Stomach (tissue), 9 donors: ENCODE results near the gene SLC41A3. TPM values are rescaled to one million over a fixed set of nuclear protein-coding genes. Genes with fewer than 3 reads are reported as not detected.
"Not testable (repeated sequence)": the region's sequence is repeated elsewhere in the genome, so short reads cannot be mapped to it uniquely, and the experiment has no call there.

Experiments
- DNase-seq, 2 donors: peaks; one replicate each; pipeline versions ENCODE4 v3.0.0 to v3.0.0-alpha.2; 2013 to 2019
- H3K27ac ChIP-seq, 5 donors: fragments of 200-600 bp in 4 of 5; sonication (generic) in 4 of 5; one replicate each; pipeline ENCODE4 v1.5.1; 2013 to 2019; ENCODE audit warnings: mild to moderate bottlenecking in 1 of 5, moderate library complexity in 1 of 5
- H3K27me3 ChIP-seq, 3 donors: fragments of 200-600 bp; sonication (generic); one replicate each; pipeline ENCODE4 v1.5.1; 2017 to 2019; ENCODE audit warnings: mixed run types in 1 of 3
- H3K36me3 ChIP-seq, 4 donors: fragments of 200-600 bp; sonication (generic); 1 replicate in 3 of 4; 2 replicates in 1 of 4; pipeline ENCODE4 v1.5.1; 2016 to 2019
- H3K4me1 ChIP-seq, 4 donors: fragments of 200-600 bp; sonication (generic); one replicate each; pipeline ENCODE4 v1.5.1; 2016 to 2019
- H3K4me3 ChIP-seq, 4 donors: fragments of 200-600 bp; sonication (generic) in 3 of 4; one replicate each; pipeline ENCODE4 v1.5.1; 2016 to 2019; ENCODE audit warnings: mild to moderate bottlenecking in 1 of 4
- H3K9me3 ChIP-seq, 4 donors: fragments of 200-600 bp; sonication (generic); one replicate each; pipeline ENCODE4 v1.5.1; 2016 to 2019
- CTCF ChIP-seq, 7 experiments: fragments of 450-650 bp in 4 of 7; fragments of 200-600 bp in 3 of 7; sonication (generic) in 3 of 7; IDR thresholded peaks; one replicate each; pipeline ENCODE4 v1.5.1; 2016 to 2019; ENCODE audit warnings: antibody characterized with exemption in 7 of 7, control low read depth in 2 of 7, mild to moderate bottlenecking in 1 of 7
- EP300 ChIP-seq: sonication (generic); formaldehyde crosslinking; IDR thresholded peaks from one replicate; pipeline ENCODE4 v1.6.1; 2017; ENCODE audit warnings: antibody characterized with exemption
- POLR2A ChIP-seq, 4 donors: fragments of 450-650 bp; IDR thresholded peaks; one replicate each; pipeline ENCODE4 v1.6.1; 2016; ENCODE audit warnings: antibody characterized with exemption in 4 of 4, control low read depth in 2 of 4, mild to moderate bottlenecking in 1 of 4, moderate library complexity in 1 of 4
- POLR2AphosphoS5 ChIP-seq, 3 donors: sonication (generic); formaldehyde crosslinking; IDR thresholded peaks; one replicate each; pipeline ENCODE4 v1.6.1; 2016; ENCODE audit warnings: antibody characterized with exemption in 3 of 3
- WGBS, 5 donors: extraction: QIAGEN DNeasy Blood & Tissue Kit in 3 of 5; methylation state at CpG; one replicate each; pipeline versions ENCODE4 v1.1.5 to v1.1.7; 2013 to 2018; 5-methylcytosine and 5-hydroxymethylcytosine counted together
- intact Hi-C: fragments of 100-400 bp; cut with DNase I; formaldehyde crosslinking; loops from one replicate; pipeline ENCODE4 v1.15.1; 2023; ENCODE audit warnings: low total_unique reads
- polyA plus RNA-seq, 3 donors: library from polyadenylated mRNA; stranded (reverse); fragments of 200-250 nt; gene quantifications; one replicate each; pipeline ENCODE4 v1.2.3, GENCODE V29; 2013
- total RNA-seq, 5 donors: library from RNA; depleted of rRNA; stranded (reverse); fragments of >200 nt; gene quantifications; one replicate each; pipeline versions ENCODE4 v1.1.0 to v1.2.3, GENCODE V29; 2014 to 2016
- donor health status: healthy with polysubstance abuse.
- donor health status: Bipolar disorder and iron deficiency.
- donor health status: healthy.

Gene SLC41A3
- total and polyA plus RNA-seq, 8 donors = 15.4 to 81.7 (median 27.9) TPM

GRCh38 chr3:126040386-126040785, 43.5 kb downstream of the SLC41A3 start:
- DNase-seq = peak in 1 of 2 donors; percentile 2
- TF ChIP-seq EP300 = no peak
- Histone ChIP-seq H3K4me3 (no peak overlapping the region), H3K36me3 (peaks cover 0 to 9% (median 0%) of the 10 kb centered on the region in 4 donors), H3K27me3 (no peaks in the 10 kb centered on the region), H3K27ac (no peak overlapping the region), H3K4me1 (no peaks in the 10 kb centered on the region), H3K9me3 (peaks cover 0 to 11% (median 0%) of the 10 kb centered on the region in 4 donors)
- WGBS, 5 donors = 71 to 96% (median 80%) methylated on average over 3 to 4 of the region's 4 CpGs
- intact Hi-C loops = no loop called here

- DNase-seq = peak in 1 of 2 donors; percentile 9
- WGBS, 5 donors = 20 to 71% (median 57%) methylated on average over 2 of the region's 2 CpGs
- H3K27ac ChIP-seq = no peak overlapping the region
Observed at GRCh38 chr3:126039870-126040269, 44.1 kb downstream of the SLC41A3 start.

GRCh38 chr3:126038791-126039190, 45.1 kb downstream of the SLC41A3 start:
- peak in 1 of 2 donors; percentile 2 for DNase-seq
- H3K4me3 ChIP-seq, intact Hi-C loops, H3K27me3 ChIP-seq, H3K4me1 ChIP-seq, H3K27ac ChIP-seq: not testable (repeated sequence)
- Histone ChIP-seq H3K36me3 (peaks cover 0 to 21% (median 9%) of the 10 kb centered on the region in 4 donors), H3K9me3 (peaks cover 0 to 11% (median 0%) of the 10 kb centered on the region in 4 donors)
- 73 to 94% (median 90%) methylated on average over 2 of the region's 2 CpGs for WGBS, 5 donors

More at GRCh38 chr3:126039870-126040269, 44.1 kb downstream of the SLC41A3 start:
- H3K9me3 ChIP-seq = peaks cover 0 to 11% (median 0%) of the 10 kb centered on the region in 4 donors
- TF ChIP-seq EP300 = no peak
- TF ChIP-seq POLR2A (IDR thresholded peaks at IDR 0.05) = no peak
- no peak for TF ChIP-seq CTCF (IDR thresholded peaks at IDR 0.05)
- no peak for TF ChIP-seq POLR2AphosphoS5 (IDR thresholded peaks at IDR 0.05)
- no peaks in the 10 kb centered on the region for H3K4me1 ChIP-seq
- no peaks in the 10 kb centered on the region for H3K27me3 ChIP-seq
- intact Hi-C loops = no loop called here
- H3K4me3 ChIP-seq = no peak overlapping the region
- peaks cover 0 to 14% (median 4%) of the 10 kb centered on the region in 4 donors for H3K36me3 ChIP-seq

- TF ChIP-seq EP300 (no peak), POLR2A (IDR thresholded peaks at IDR 0.05) (no peak), CTCF (IDR thresholded peaks at IDR 0.05) (no peak), POLR2AphosphoS5 (IDR thresholded peaks at IDR 0.05) (no peak)
- Histone ChIP-seq H3K9me3 (no peaks in the 10 kb centered on the region), H3K4me3 (no peak overlapping the region), H3K36me3 (peaks cover 0 to 45% (median 29%) of the 10 kb centered on the region in 4 donors), H3K27me3 (no peaks in the 10 kb centered on the region), H3K27ac (no peak overlapping the region), H3K4me1 (no peaks in the 10 kb centered on the region)
- peak in 1 of 2 donors; percentile 23 for DNase-seq
- 97 to 98% (median 98%) methylated on average over 10 of the region's 10 CpGs for WGBS, 5 donors
- intact Hi-C loops = no loop called here
Observed at GRCh38 chr3:126036056-126036549, 47.8 kb downstream of the SLC41A3 start.

DNA sequence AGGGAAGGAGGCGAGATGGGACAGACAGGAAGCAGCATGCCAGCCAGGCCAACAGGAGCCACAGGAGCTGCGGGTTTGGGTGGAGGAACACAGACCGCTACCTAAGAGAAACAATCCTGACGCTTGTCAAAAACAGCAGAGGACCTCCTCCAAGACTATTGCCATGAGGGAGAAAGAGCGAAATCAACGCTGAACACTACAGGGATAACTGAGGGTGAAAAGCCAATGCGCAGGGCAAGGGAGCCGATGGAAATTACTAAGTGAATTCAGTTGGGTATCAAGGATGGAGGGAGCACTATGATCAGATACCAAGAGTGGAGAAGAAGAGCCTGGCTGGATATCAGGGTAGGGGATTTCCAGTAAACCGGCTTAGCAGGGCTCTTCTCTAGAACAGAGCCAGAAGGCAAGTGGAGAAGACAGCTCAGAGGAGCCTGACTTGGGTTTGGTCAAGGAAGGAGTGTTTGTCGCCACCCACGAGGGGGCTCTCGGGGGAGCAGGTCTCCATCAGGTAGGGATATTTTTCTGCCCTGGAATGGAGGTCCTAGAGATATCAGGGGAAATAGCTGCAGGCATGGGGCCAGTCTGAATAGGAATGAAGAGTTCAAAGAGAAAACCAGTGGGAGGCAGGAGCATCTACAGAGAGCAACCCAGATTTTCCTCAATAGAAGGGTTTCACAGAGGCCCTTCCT, 48.4 kb downstream of the SLC41A3 start:
- no peak for DNase-seq
- no peak overlapping the region for H3K4me3 ChIP-seq
- TF ChIP-seq EP300 (no peak), CTCF (IDR thresholded peaks at IDR 0.05) (no peak), POLR2AphosphoS5 (IDR thresholded peaks at IDR 0.05) (no peak), POLR2A (IDR thresholded peaks at IDR 0.05) (no peak)
- peaks cover 0 to 45% (median 29%) of the 10 kb centered on the region in 4 donors for H3K36me3 ChIP-seq
- H3K27me3 ChIP-seq = no peaks in the 10 kb centered on the region
- H3K4me1 ChIP-seq = no peaks in the 10 kb centered on the region
- no peaks in the 10 kb centered on the region for H3K9me3 ChIP-seq
- H3K27ac ChIP-seq = no peak overlapping the region
- WGBS, 5 donors = 94 to 97% (median 95%) methylated on average over 12 of the region's 12 CpGs
- intact Hi-C loops = no loop called here
